ENCODE measurements around the gene OR4D2. TPM values are rescaled to one million over a fixed set of nuclear protein-coding genes. Genes with fewer than 3 reads are reported as not detected.

Gene OR4D2
- total RNA-seq, 2 donors from 2014 or later = not detected

DNA sequence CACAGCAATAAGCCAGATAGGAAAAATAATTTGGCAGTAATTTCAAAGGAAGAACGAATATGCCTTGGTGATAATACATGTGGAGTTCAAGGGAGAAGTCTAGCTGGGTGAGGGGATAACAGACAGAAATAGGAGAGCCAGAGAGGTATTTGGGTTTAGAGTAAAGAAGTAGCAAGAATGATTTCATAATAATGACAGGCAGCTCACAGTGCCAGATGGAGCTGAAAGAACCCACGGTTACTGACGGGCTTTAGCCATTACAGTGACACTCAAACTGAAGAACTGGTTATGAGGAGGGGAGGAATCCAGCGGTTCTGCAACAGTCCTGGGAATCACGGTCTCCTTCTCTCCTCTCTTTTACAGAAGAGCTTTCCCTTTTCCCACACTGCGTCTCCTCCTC, 16.4 kb upstream of the OR4D2 start:
- H3K36me3 Mint-ChIP-seq (ENCODE audit: insufficient read depth in 2 of 2) = peaks cover 5 to 7% of the 10 kb centered on the region in 2 donors
- no peaks in the 10 kb centered on the region for H3K27me3 Mint-ChIP-seq (ENCODE audit: low read depth)
- ATAC-seq (replicated peaks in 1 of 2) (no peak), DNase-seq (no peak)
- no peak overlapping the region for H3K27ac Mint-ChIP-seq
- H3K4me3 Mint-ChIP-seq = no peak overlapping the region
- peaks cover 5 to 6% of the 10 kb centered on the region in 2 donors for H3K9me3 Mint-ChIP-seq
- H3K4me1 Mint-ChIP-seq (ENCODE audit: low read depth) = peaks cover 23% of the 10 kb centered on the region

GRCh38 chr17:58153046-58153445, 13.7 kb upstream of the OR4D2 start:
- peaks cover 38% of the 10 kb centered on the region for H3K4me1 Mint-ChIP-seq (ENCODE audit: low read depth)
- no peaks in the 10 kb centered on the region for H3K9me3 Mint-ChIP-seq
- DNase-seq (peak; percentile 23 to 30), ATAC-seq (replicated peaks in 1 of 2) (peak in 1 of 2 donors; percentile 38)
- no peaks in the 10 kb centered on the region for H3K27me3 Mint-ChIP-seq (ENCODE audit: low read depth)
- H3K27ac Mint-ChIP-seq = peak overlapping the region; percentile 75
- H3K4me3 Mint-ChIP-seq = peak overlapping the region; percentile 31 to 63
- peaks cover 0 to 1% of the 10 kb centered on the region in 2 donors for H3K36me3 Mint-ChIP-seq (ENCODE audit: insufficient read depth in 2 of 2)

DNA sequence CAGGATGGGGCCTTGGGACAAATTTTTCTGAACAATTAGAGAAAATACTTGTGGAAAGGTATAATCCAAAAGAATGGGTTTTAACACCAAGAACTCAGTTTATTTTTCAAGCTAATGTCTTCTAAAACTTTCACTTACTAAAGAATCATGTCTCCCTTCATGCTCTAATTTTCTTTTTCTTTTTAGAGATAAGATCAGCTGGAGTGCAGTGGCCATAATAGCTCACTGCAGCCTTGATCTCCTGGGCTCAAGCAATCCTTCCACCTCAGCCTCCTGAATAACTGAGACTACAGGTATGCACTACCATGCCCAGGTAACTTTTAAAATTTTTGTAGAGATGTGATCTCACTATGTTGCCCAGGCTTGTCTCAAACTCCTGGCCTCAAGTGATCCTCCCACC, 13.1 kb upstream of the OR4D2 start:
- Mint-ChIP-seq H3K9me3 (no peaks in the 10 kb centered on the region), H3K4me1 (ENCODE audit: low read depth) (peaks cover 38% of the 10 kb centered on the region), H3K27ac (peak overlapping the region; percentile 75), H3K4me3 (peak overlapping the region in 1 of 2 donors; percentile 63), H3K27me3 (ENCODE audit: low read depth) (no peaks in the 10 kb centered on the region), H3K36me3 (ENCODE audit: insufficient read depth in 2 of 2) (peaks cover 0 to 1% of the 10 kb centered on the region in 2 donors)
- DNase-seq (no peak), ATAC-seq (replicated peaks in 1 of 2) (no peak)

DNA sequence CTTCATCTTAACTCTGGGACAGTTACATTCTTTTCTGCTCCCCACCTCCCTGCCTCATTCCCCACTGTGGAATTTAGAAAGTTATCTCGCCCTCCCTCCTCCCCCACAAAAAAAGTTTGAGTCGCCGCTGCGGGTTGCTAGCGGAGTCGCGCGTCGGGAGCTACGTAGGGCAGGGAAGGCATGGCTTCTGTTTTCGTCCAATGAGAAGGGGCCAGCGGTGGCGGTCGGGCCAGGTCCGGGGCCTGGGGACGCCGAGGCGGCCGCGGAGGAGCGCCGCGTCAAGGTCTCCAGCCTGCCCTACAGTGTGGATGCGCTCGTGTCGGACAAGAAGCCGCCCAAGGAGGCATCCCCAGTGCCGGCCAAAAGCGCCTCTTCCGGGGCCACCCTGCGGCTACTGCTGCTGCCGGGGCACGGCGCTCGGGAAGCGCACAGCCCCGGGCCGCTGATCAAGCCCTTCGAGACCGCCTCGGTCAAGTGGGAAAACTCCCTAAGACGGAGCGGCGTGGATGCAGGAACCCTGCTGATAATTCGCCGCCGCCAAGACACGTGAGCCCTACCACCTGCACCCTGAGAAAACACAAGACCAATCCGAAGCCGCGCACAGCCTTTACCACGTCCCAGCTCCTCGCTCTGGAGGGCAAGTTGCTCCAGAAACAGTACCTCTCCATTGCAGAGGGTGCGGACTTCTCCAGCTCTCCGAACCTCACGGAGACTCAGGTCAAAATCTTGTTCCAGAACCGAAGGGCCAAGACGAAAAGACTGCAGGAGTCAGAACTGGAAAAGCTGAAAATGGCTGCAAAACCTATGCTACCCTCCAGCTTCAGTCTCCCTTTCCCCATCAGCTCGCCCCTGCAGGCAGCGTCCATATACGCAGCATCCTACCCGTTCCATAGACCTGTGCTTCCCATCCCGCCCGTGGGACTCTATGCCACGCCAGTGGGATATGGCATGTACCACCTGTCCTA, 9.7 kb upstream of the OR4D2 start:
- peak; percentile 96 for ATAC-seq (replicated peaks in 1 of 2)
- Mint-ChIP-seq H3K27ac (peak overlapping the region; percentile 85), H3K27me3 (ENCODE audit: low read depth) (no peaks in the 10 kb centered on the region), H3K4me1 (ENCODE audit: low read depth) (peaks cover 38% of the 10 kb centered on the region), H3K4me3 (peak overlapping the region; percentile 84 to 94), H3K36me3 (ENCODE audit: insufficient read depth in 2 of 2) (peaks cover 0 to 1% of the 10 kb centered on the region in 2 donors), H3K9me3 (no peaks in the 10 kb centered on the region)
- peak; percentile 75 to 76 for DNase-seq

- no peak for DNase-seq
- H3K27ac Mint-ChIP-seq = no peak overlapping the region
- ATAC-seq (replicated peaks in 1 of 2) = no peak
- peaks cover 27% of the 10 kb centered on the region for H3K4me1 Mint-ChIP-seq (ENCODE audit: low read depth)
- peaks cover 0 to 1% of the 10 kb centered on the region in 2 donors for H3K36me3 Mint-ChIP-seq (ENCODE audit: insufficient read depth in 2 of 2)
- H3K4me3 Mint-ChIP-seq = no peak overlapping the region
- no peaks in the 10 kb centered on the region for H3K27me3 Mint-ChIP-seq (ENCODE audit: low read depth)
- H3K9me3 Mint-ChIP-seq = no peaks in the 10 kb centered on the region
These were observed 8.6 kb upstream of the OR4D2 start for GRCh38 chr17:58158181-58158580.

GRCh38 chr17:58161566-58161965, 5.2 kb upstream of the OR4D2 start:
- no peaks in the 10 kb centered on the region for H3K27me3 Mint-ChIP-seq (ENCODE audit: low read depth)
- H3K9me3 Mint-ChIP-seq = no peaks in the 10 kb centered on the region
- ATAC-seq (replicated peaks in 1 of 2) (no peak), DNase-seq (no peak)
- H3K4me1 Mint-ChIP-seq (ENCODE audit: low read depth) = peaks cover 9% of the 10 kb centered on the region
- H3K27ac Mint-ChIP-seq = no peak overlapping the region
- no peaks in the 10 kb centered on the region for H3K36me3 Mint-ChIP-seq (ENCODE audit: insufficient read depth in 2 of 2)
- H3K4me3 Mint-ChIP-seq = no peak overlapping the region

GRCh38 chr17:58165981-58166380, 801 bp upstream of the OR4D2 start:
- Mint-ChIP-seq H3K4me3 (no peak overlapping the region), H3K4me1 (ENCODE audit: low read depth) (peaks cover 15% of the 10 kb centered on the region), H3K9me3 (peaks cover 0 to 2% of the 10 kb centered on the region in 2 donors), H3K27ac (peak overlapping the region; percentile 31), H3K27me3 (ENCODE audit: low read depth) (no peaks in the 10 kb centered on the region), H3K36me3 (ENCODE audit: insufficient read depth in 2 of 2) (no peaks in the 10 kb centered on the region)
- ATAC-seq (replicated peaks in 1 of 2) (no peak), DNase-seq (no peak)

DNA sequence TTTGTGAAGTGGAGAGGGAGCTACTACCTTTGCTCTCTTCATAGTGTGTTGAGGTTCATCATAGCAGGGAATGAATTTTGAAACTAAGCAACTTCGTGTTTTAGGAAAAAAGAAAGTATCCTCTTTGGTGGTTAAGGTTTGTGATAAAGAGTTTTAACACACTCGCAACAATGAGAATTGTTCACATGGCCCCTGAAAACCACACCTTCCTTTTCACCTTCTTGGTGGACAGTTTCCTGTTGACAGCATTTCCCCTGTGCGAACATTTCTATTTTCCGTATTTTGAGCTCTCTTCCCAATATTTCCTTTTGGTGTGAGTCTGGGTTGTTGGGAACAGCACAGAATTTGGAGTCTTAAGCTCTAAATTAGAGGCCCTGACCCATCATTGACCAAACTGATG, 3.8 kb downstream of the OR4D2 start:
- DNase-seq (no peak), ATAC-seq (replicated peaks in 1 of 2) (no peak)
- Mint-ChIP-seq H3K4me3 (peak overlapping the region in 1 of 2 donors; percentile 47), H3K9me3 (peaks cover 0 to 2% of the 10 kb centered on the region in 2 donors), H3K27ac (peak overlapping the region; percentile 35), H3K27me3 (ENCODE audit: low read depth) (no peaks in the 10 kb centered on the region), H3K36me3 (ENCODE audit: insufficient read depth in 2 of 2) (no peaks in the 10 kb centered on the region), H3K4me1 (ENCODE audit: low read depth) (peaks cover 30% of the 10 kb centered on the region)

- H3K4me3 Mint-ChIP-seq = peak overlapping the region in 1 of 2 donors; percentile 13
- ATAC-seq (replicated peaks in 1 of 2) = peak; percentile 79
These were observed 5.7 kb downstream of the OR4D2 start for GRCh38 chr17:58172369-58173071.

GRCh38 chr17:58174871-58175270, 8.1 kb downstream of the OR4D2 start:
- H3K27me3 Mint-ChIP-seq (ENCODE audit: low read depth) = no peaks in the 10 kb centered on the region
- H3K9me3 Mint-ChIP-seq = no peaks in the 10 kb centered on the region
- H3K36me3 Mint-ChIP-seq (ENCODE audit: insufficient read depth in 2 of 2) = no peaks in the 10 kb centered on the region
- no peak overlapping the region for H3K4me3 Mint-ChIP-seq
- H3K27ac Mint-ChIP-seq = no peak overlapping the region
- H3K4me1 Mint-ChIP-seq (ENCODE audit: low read depth) = peaks cover 25% of the 10 kb centered on the region
- no peak for ATAC-seq (replicated peaks in 1 of 2)
- DNase-seq = no peak

More at GRCh38 chr17:58172369-58173071, 5.7 kb downstream of the OR4D2 start:
- peaks cover 30% of the 10 kb centered on the region for H3K4me1 Mint-ChIP-seq (ENCODE audit: low read depth)
- peaks cover 0 to 2% of the 10 kb centered on the region in 2 donors for H3K9me3 Mint-ChIP-seq
- no peaks in the 10 kb centered on the region for H3K27me3 Mint-ChIP-seq (ENCODE audit: low read depth)
- H3K27ac Mint-ChIP-seq = no peak overlapping the region
- no peaks in the 10 kb centered on the region for H3K36me3 Mint-ChIP-seq (ENCODE audit: insufficient read depth in 2 of 2)
- DNase-seq = peak; percentile 42 to 45

- Mint-ChIP-seq H3K4me1 (ENCODE audit: low read depth) (peaks cover 15% of the 10 kb centered on the region), H3K27ac (no peak overlapping the region), H3K4me3 (no peak overlapping the region), H3K36me3 (ENCODE audit: insufficient read depth in 2 of 2) (no peaks in the 10 kb centered on the region), H3K27me3 (ENCODE audit: low read depth) (no peaks in the 10 kb centered on the region), H3K9me3 (no peaks in the 10 kb centered on the region)
- ATAC-seq (replicated peaks in 1 of 2) (no peak), DNase-seq (no peak)
These were observed 9.4 kb downstream of the OR4D2 start for GRCh38 chr17:58176200-58176599.

GRCh38 chr17:58181796-58182195, 15.0 kb downstream of the OR4D2 start:
- Mint-ChIP-seq H3K27ac (no peak overlapping the region), H3K4me3 (no peak overlapping the region), H3K27me3 (ENCODE audit: low read depth) (no peaks in the 10 kb centered on the region), H3K9me3 (no peaks in the 10 kb centered on the region), H3K4me1 (ENCODE audit: low read depth) (no peaks in the 10 kb centered on the region), H3K36me3 (ENCODE audit: insufficient read depth in 2 of 2) (no peaks in the 10 kb centered on the region)
- DNase-seq = no peak
- no peak for ATAC-seq (replicated peaks in 1 of 2)

- H3K27ac Mint-ChIP-seq = no peak overlapping the region
- ATAC-seq (replicated peaks in 1 of 2) (no peak), DNase-seq (no peak)
- H3K9me3 Mint-ChIP-seq = no peaks in the 10 kb centered on the region
- H3K4me1 Mint-ChIP-seq (ENCODE audit: low read depth) = no peaks in the 10 kb centered on the region
- H3K36me3 Mint-ChIP-seq (ENCODE audit: insufficient read depth in 2 of 2) = no peaks in the 10 kb centered on the region
- no peaks in the 10 kb centered on the region for H3K27me3 Mint-ChIP-seq (ENCODE audit: low read depth)
- no peak overlapping the region for H3K4me3 Mint-ChIP-seq
These were observed 16.7 kb downstream of the OR4D2 start for GRCh38 chr17:58183514-58183913.

Data from activated T-cell treated with anti-CD3 and anti-CD28 coated beads, Interleukin-2, amount 50 U/mL, for 72 hours (primary cell).